Ovary (tissue), 9 donors: Measurements from ENCODE around the gene CTIF. TPM values are rescaled to one million over a fixed set of nuclear protein-coding genes. Genes with fewer than 3 reads are reported as not detected.
A peak's percentile ranks its signal among the peaks of the same experiment; 100 is the strongest.

Experiments
- DNase-seq, 5 donors: peaks; one replicate each; pipeline ENCODE4 v3.0.0-alpha.2; 2019 to 2020
- H3K27ac ChIP-seq, 2 donors: fragments of 200-600 bp; one replicate each; pipeline versions ENCODE4 v1.5.1 to v1.8.0; 2019 to 2022
- H3K27me3 ChIP-seq: fragments of 200-600 bp; one replicate; pipeline ENCODE4 v1.8.0; 2022
- H3K36me3 ChIP-seq: fragments of 200-600 bp; sonication (generic); one replicate; pipeline ENCODE4 v1.5.1; 2019
- H3K4me1 ChIP-seq: one replicate; pipeline ENCODE4 v1.8.1; 2013; ENCODE audit warnings: mild to moderate bottlenecking, moderate library complexity; ENCODE audit not compliant: insufficient read depth
- H3K4me3 ChIP-seq: fragments of 200-600 bp; sonication (generic); one replicate; pipeline ENCODE4 v1.5.1; 2017
- H3K9me3 ChIP-seq, 2 donors: fragments of 200-600 bp in 1 of 2; sonication (generic) in 1 of 2; one replicate each; pipeline versions ENCODE4 v1.5.1 to v1.8.1; 2013 to 2019; ENCODE audit warnings: mild to moderate bottlenecking in 1 of 2, moderate library complexity in 1 of 2
- EP300 ChIP-seq: sonication (generic); formaldehyde crosslinking; IDR thresholded peaks from one replicate; pipeline ENCODE4 v1.6.1; 2017; ENCODE audit warnings: antibody characterized with exemption
- POLR2A ChIP-seq: fragments of 450-650 bp; IDR thresholded peaks from one replicate; pipeline ENCODE4 v1.6.1; 2017; ENCODE audit warnings: antibody characterized with exemption, mild to moderate bottlenecking, moderate library complexity
- WGBS, 3 donors: extraction: QIAGEN DNeasy Blood & Tissue Kit in 1 of 3; methylation state at CpG; one replicate each; pipeline versions ENCODE4 v1.1.5 to v1.1.7; 2013 to 2017; 5-methylcytosine and 5-hydroxymethylcytosine counted together
- intact Hi-C, 4 donors: fragments of 100-400 bp; cut with DNase I; formaldehyde crosslinking; loops; one replicate each; pipeline versions ENCODE4 v1.11.0 to v1.15.1; 2022 to 2023
- polyA plus RNA-seq, 2 donors: library from polyadenylated mRNA; stranded (reverse); fragments of 200-250 nt in 1 of 2; fragments of 350-450 nt in 1 of 2; fragmentation: Illumina TruSeq in 1 of 2; extraction: RNeasy Lipid Tissue Mini Kit (QIAGEN cat#74804) in 1 of 2; gene quantifications; one replicate each; pipeline ENCODE4 v1.2.3, GENCODE V29; 2013 to 2014
- total RNA-seq, 7 donors: library from RNA; depleted of rRNA in 2 of 7; stranded (reverse); fragments of >200 nt in 2 of 7; fragmentation: NEBNext Ultra II Directional in 3 of 7; extraction: Animal tissue kit (Norgen Biotek cat#: 25700) in 3 of 7; gene quantifications; one replicate each; pipeline versions ENCODE4 v1.1.0 to v1.2.4, GENCODE V29; 2016 to 2023
- TF ChIP-seq, protein P1 (sequence below), 3 donors: fragments of 450-650 bp in 2 of 3; fragments of 200-600 bp in 1 of 3; IDR thresholded peaks; one replicate each; pipeline versions ENCODE4 v1.5.1 to v1.8.0; 2016 to 2022; ENCODE audit warnings: antibody characterized with exemption in 3 of 3, mild to moderate bottlenecking in 1 of 3
- donor health status: DM: no; HTN: no; CAD: no; lungs with moderate emphysema.
- donor health status: DM: no; HTN: no; CAD: no.
- donor health status: Bipolar disorder and iron deficiency.
- donor health status: DM: yes; HTN: yes; CAD: no.
- donor health status: DM: no; HTN: no; CAD: no.
- donor health status: DM: yes; HTN: yes; CAD: no.

Gene CTIF
- total and polyA plus RNA-seq, 9 donors, result 18.5 to 94.1 (median 75.2) TPM

DNA sequence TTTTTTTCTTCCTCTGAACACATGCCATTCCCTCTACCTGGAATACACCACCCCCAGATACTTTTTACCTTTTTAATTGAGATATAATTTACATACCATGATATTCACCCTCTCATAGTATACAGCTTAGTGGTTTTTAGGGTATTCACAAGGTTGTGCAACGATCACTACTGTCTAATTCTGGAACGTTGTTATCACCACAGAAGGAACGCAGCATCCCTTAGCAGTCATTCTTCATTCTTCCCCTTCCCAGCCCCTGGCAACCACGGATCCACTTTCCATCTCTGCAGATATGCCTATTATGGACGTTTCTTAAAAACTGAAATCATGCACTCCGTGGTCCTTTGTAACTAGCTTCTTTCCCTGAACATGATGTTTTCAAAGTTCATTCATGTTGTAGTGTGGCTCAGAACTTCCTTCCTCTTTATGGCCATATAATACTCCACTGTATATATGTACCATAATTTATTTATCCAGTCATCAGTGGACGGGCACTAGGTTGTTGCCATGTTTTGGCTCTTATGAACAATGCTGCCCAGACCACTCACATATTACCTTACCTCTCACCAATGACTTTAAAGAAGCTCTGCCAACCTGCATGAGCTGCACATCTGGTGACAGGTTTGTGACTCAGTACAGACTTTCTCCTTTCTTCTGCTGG, 168.9 kb downstream of the CTIF start:
- H3K36me3 ChIP-seq, result no peaks in the 10 kb centered on the region
- no peak for DNase-seq
- H3K9me3 ChIP-seq, result no peaks in the 10 kb centered on the region
- no peak overlapping the region for H3K4me3 ChIP-seq
- H3K27me3 ChIP-seq, result no peaks in the 10 kb centered on the region
- intact Hi-C loops, result no loop called here
- H3K27ac ChIP-seq, result no peak overlapping the region
- TF ChIP-seq POLR2A, result no peak
- no peak for TF ChIP-seq EP300
- TF ChIP-seq, protein P1, sequence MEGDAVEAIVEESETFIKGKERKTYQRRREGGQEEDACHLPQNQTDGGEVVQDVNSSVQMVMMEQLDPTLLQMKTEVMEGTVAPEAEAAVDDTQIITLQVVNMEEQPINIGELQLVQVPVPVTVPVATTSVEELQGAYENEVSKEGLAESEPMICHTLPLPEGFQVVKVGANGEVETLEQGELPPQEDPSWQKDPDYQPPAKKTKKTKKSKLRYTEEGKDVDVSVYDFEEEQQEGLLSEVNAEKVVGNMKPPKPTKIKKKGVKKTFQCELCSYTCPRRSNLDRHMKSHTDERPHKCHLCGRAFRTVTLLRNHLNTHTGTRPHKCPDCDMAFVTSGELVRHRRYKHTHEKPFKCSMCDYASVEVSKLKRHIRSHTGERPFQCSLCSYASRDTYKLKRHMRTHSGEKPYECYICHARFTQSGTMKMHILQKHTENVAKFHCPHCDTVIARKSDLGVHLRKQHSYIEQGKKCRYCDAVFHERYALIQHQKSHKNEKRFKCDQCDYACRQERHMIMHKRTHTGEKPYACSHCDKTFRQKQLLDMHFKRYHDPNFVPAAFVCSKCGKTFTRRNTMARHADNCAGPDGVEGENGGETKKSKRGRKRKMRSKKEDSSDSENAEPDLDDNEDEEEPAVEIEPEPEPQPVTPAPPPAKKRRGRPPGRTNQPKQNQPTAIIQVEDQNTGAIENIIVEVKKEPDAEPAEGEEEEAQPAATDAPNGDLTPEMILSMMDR (IDR thresholded peaks at IDR 0.05), result no peak
- H3K4me1 ChIP-seq, result no peaks in the 10 kb centered on the region
- WGBS, 3 donors, result 85 to 88% (median 86%) methylated on average over 7 of the region's 7 CpGs

DNA sequence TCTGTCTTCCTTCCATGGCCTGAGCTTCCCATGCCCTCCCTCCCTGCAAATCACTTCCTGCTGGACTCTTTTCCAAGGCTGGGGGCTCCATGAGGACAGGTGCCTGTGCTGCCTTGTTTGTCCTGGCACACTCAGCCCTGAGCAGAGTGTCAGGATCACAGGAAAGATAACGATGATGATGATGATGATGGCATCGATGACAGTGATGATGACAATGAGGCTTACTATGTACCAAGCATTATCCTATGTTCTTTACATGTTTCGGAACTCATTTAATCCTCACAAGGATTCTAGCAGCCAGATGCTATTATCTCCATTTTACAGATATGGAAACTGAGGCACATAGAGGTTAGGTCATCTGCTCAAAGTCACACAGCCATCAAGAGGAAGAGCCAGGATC, 170.0 kb downstream of the CTIF start:
- no peaks in the 10 kb centered on the region for H3K4me1 ChIP-seq
- H3K36me3 ChIP-seq, result no peaks in the 10 kb centered on the region
- DNase-seq, result no peak
- WGBS, 3 donors, result 84 to 97% (median 96%) methylated on average over 3 of the region's 3 CpGs
- intact Hi-C loops, result no loop called here
- no peak overlapping the region for H3K27ac ChIP-seq
- TF ChIP-seq, protein P1 (IDR thresholded peaks at IDR 0.05), result no peak
- TF ChIP-seq EP300 (no peak), POLR2A (no peak)
- no peaks in the 10 kb centered on the region for H3K27me3 ChIP-seq
- H3K4me3 ChIP-seq, result no peak overlapping the region
- H3K9me3 ChIP-seq, result no peaks in the 10 kb centered on the region

DNA sequence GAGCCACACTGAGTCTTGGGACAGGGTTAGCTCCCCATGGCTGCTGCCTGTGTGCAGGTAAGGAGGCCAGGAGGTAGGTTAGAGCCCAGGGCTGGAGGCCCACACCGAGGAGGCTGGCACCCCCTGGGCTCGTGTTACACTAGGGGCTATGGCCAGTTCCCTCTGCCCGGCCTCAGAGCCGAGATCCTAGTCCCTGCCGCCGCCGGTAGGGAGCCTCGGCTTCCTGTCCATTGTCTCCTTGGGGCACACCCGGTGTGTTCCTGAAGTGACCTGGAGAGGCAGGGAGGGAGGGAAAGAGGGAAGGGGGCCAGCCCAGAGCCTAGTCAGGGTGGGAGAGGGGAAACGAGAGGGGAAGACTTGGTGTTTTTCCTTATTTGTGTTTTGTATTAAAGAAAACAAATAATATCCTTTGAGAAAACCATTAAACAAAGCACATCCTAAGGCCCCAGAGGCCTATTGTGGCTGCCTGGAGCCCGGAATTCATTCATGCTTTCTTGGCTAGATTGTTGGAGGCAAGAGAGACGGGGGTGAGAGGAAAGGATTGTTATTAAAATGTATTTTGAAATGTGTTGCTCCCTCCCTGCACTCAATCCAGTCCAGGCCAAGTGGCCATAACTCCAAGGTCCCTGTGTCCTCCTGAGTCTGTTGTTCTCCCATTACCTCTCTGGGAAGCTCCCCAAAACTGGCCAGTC, 170.7 kb downstream of the CTIF start:
- no peak overlapping the region for H3K4me3 ChIP-seq
- no peaks in the 10 kb centered on the region for H3K27me3 ChIP-seq
- H3K27ac ChIP-seq, result no peak overlapping the region
- no peak for DNase-seq
- H3K9me3 ChIP-seq, result no peaks in the 10 kb centered on the region
- no peaks in the 10 kb centered on the region for H3K4me1 ChIP-seq
- H3K36me3 ChIP-seq, result no peaks in the 10 kb centered on the region
- 68 to 74% (median 72%) methylated on average over 12 of the region's 12 CpGs for WGBS, 3 donors
- TF ChIP-seq POLR2A, result no peak
- TF ChIP-seq EP300, result no peak
- TF ChIP-seq, protein P1 (IDR thresholded peaks at IDR 0.05), result no peak
- intact Hi-C loops, result no loop called here

DNA sequence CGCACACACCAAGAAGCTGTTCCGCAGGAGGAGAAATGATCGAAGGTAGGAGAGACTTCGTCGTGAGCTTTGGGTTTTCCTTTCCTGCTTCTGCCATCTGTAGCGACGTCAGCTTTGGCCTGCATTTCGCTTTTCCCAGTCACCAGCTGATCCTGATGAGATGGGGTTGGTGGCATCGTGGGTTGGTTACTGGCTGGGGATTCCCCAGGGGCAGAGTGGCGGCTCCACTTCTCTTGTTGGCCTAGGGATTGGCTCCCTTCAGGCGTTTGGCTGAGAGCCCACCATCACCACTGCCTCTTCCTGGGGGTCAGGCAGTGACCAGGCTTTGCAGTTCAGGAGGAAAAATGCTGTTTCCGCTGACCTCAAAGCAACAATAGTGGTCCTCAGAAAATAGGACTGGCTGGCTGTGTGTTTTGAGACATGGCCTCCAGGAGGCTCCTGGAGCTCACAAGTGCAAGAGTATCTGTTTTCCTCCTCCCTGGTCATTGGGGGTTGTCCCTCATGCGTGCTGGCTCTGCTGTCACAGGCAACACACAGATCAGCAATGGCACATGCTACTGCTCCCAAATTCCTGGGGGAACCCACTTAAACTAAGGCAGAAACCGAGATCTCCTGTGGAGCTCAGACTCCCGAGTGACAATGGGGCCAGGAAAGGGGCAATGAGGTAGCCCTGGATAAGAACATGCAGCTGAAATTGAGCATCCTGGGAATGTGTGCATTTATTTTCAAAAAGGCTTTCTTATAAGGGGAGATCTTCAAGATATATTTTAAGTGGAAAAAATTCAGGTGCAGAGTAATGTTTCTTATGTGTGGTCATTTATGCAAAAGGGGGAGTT, 173.0 kb downstream of the CTIF start:
- no peaks in the 10 kb centered on the region for H3K4me1 ChIP-seq
- no peak overlapping the region for H3K4me3 ChIP-seq
- H3K9me3 ChIP-seq, result no peaks in the 10 kb centered on the region
- intact Hi-C loops, result no loop called here
- H3K36me3 ChIP-seq, result no peaks in the 10 kb centered on the region
- 83 to 90% (median 83%) methylated on average over 15 of the region's 15 CpGs for WGBS, 3 donors
- no peak for TF ChIP-seq POLR2A
- TF ChIP-seq, protein P1 (IDR thresholded peaks at IDR 0.05), result no peak
- no peak overlapping the region for H3K27ac ChIP-seq
- H3K27me3 ChIP-seq, result no peaks in the 10 kb centered on the region
- DNase-seq, result peak in 1 of 5 donors; percentile 29
